ENCODE measurements around the gene RSPH6A.
"Not testable (repeated sequence)": the region's sequence is repeated elsewhere in the genome, so short reads cannot be mapped to it uniquely, and the experiment has no call there.

The RSPH6A gene

GRCh38 chr19:45764475-45764874 lies 50.6 kb downstream of the RSPH6A start:
- DNase-seq = no peak

GRCh38 chr19:45763691-45764294 lies 51.3 kb downstream of the RSPH6A start:
- no peak for DNase-seq

GRCh38 chr19:45762870-45763631 lies 52.1 kb downstream of the RSPH6A start:
- no peak for DNase-seq

- no peak for DNase-seq
Measured at GRCh38 chr19:45761714-45762113, 53.4 kb downstream of the RSPH6A start.

GRCh38 chr19:45758921-45759320 lies 56.2 kb downstream of the RSPH6A start:
- no peak for DNase-seq

GRCh38 chr19:45757695-45758094 lies 57.4 kb downstream of the RSPH6A start:
- no peak for DNase-seq

GRCh38 chr19:45754323-45754722 lies 60.8 kb downstream of the RSPH6A start:
- DNase-seq = no peak

GRCh38 chr19:45753548-45753947 lies 61.6 kb downstream of the RSPH6A start:
- no peak for DNase-seq

GRCh38 chr19:45752639-45753038 lies 62.5 kb downstream of the RSPH6A start:
- DNase-seq = no peak

- DNase-seq = not testable (repeated sequence)
Measured at GRCh38 chr19:45751483-45751882, 63.6 kb downstream of the RSPH6A start.

GRCh38 chr19:45747513-45747912 lies 67.6 kb downstream of the RSPH6A start:
- no peak for DNase-seq

GRCh38 chr19:45746866-45747265 lies 68.2 kb downstream of the RSPH6A start:
- DNase-seq = no peak
